ENCODE data around the gene OSBPL6.
A peak's percentile ranks its signal among the peaks of the same experiment; 100 is the strongest.
"Not testable (repeated sequence)": the region's sequence is repeated elsewhere in the genome, so short reads cannot be mapped to it uniquely, and the experiment has no call there.

Gene OSBPL6

DNA sequence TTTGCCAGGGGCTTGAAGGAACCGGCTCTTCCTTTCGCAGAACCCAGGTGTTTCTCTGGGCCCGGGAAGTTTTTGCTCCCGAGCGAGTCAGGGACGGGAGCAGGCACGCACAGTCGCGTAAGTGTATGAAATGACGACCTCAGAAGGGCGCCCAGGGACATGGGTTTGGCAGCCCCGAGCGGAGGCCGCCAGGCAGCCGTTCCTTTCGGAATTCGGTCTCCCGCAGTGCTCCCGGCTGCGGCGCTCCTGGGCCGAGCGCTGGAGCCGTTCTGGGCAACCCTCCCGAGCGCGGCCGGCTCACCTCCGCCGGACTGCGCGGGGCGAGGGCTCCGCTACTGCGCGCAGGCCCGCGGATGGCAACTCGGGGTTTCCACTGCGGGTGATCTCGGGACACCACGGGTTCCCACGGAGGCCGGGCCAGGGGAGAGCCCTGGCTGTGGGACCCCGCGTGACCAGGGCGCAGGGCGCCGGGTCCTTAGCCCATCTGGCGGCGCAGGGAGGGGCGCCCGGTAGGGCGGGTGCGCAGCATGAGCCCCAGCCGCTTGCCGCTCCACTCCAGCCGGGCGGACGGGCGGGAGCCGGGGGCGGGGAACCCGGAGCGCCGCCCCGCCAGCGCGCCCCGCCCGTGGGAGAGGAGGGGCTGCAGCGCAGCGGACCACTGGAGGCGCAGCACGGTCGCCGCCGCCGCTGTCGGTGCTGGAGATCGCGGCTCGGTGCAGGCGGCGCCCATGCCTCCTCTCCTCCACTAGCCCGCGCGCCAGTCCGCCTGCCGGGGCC lies at the start of gene OSBPL6:
TSS of gene OSBPL6 (plus strand) at position 690 of the 777 bp plus-strand sequence. CDS start 111,673 bp downstream, outside the sequence.
- H3K4me3 ChIP-seq (ENCODE audit: low read depth, low read length) = peak within 1 kb of the TSS; percentile 88

DNA sequence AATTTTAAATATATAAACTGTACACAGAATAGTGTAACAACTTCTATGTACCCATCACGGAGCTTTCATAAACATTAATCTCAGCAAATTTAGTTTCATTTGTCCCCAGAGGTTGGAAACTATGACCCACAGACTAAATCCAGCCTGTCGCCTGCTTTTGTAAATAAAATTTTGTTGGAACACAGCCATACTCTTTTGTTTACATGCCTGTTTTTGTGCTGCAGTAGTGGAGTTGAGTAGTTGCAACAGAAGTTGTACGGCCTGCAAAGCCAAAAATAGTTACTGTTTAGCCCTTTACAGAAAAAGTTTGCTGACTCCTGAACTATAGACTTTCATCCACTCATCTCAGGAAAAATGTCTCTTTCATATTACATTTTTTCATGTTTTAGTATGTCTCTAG lies 42.3 kb upstream of the OSBPL6 start:
- TF ChIP-seq, protein P1, sequence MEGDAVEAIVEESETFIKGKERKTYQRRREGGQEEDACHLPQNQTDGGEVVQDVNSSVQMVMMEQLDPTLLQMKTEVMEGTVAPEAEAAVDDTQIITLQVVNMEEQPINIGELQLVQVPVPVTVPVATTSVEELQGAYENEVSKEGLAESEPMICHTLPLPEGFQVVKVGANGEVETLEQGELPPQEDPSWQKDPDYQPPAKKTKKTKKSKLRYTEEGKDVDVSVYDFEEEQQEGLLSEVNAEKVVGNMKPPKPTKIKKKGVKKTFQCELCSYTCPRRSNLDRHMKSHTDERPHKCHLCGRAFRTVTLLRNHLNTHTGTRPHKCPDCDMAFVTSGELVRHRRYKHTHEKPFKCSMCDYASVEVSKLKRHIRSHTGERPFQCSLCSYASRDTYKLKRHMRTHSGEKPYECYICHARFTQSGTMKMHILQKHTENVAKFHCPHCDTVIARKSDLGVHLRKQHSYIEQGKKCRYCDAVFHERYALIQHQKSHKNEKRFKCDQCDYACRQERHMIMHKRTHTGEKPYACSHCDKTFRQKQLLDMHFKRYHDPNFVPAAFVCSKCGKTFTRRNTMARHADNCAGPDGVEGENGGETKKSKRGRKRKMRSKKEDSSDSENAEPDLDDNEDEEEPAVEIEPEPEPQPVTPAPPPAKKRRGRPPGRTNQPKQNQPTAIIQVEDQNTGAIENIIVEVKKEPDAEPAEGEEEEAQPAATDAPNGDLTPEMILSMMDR (IDR thresholded peaks at IDR 0.05; ENCODE audit: low read depth, low read length) = no peak

More for the DNA sequence above, at the start of gene OSBPL6:
- TF ChIP-seq, protein P1 (IDR thresholded peaks at IDR 0.05; ENCODE audit: low read depth, low read length) = no peak

DNA sequence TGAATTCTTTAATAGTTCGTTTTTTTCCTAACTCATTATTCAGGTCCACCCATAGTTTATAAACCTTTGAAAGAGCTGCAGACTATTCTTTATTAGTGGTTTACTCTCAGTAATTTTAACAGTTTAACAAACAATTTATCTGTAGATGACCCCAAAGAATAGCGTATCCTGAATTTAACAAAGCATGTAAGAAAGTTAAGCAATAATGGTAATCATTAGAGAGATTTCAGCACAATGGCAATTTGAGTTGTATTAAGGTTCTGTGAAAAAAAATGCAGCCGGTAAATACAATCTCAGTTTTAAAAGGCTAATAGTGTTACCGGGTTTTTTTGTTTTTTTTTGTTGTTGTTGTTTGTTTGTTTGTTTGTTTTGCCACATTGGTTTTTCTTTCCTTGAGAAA lies 41.8 kb upstream of the OSBPL6 start:
- H3K4me3 ChIP-seq (ENCODE audit: low read depth, low read length) = no peak overlapping the region
- TF ChIP-seq, protein P1 (IDR thresholded peaks at IDR 0.05; ENCODE audit: low read depth, low read length) = no peak

More for the DNA sequence above, 42.3 kb upstream of the OSBPL6 start:
- H3K4me3 ChIP-seq (ENCODE audit: low read depth, low read length) = no peak overlapping the region

DNA sequence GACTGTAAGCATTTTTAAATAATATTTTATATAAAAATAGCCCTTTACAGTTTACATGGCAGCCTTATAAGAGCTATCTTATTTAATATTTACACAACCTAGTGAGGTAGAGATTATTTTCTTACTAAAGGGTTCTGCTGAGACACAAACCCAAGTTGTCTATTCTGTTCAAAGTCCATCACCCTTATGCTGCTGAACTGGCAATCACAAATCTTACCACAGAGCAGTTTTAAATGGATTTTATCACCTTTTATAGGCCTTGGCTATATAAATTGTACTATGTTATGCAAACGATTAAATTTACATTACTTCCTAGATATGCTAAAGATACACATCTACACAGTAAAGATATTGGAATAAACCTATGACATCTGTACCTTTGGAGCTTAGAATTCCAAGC lies 41.3 kb upstream of the OSBPL6 start:
- TF ChIP-seq, protein P1 (IDR thresholded peaks at IDR 0.05; ENCODE audit: low read depth, low read length) = no peak
- no peak overlapping the region for H3K4me3 ChIP-seq (ENCODE audit: low read depth, low read length)

GRCh38 chr2:178153878-178154277 lies 40.4 kb upstream of the OSBPL6 start:
- H3K4me3 ChIP-seq (ENCODE audit: low read depth, low read length) = not testable (repeated sequence)

- TF ChIP-seq, protein P1 (IDR thresholded peaks at IDR 0.05; ENCODE audit: low read depth, low read length) = no peak
- H3K4me3 ChIP-seq (ENCODE audit: low read depth, low read length) = no peak overlapping the region
These were observed 38.8 kb upstream of the OSBPL6 start for GRCh38 chr2:178155524-178155923.

DNA sequence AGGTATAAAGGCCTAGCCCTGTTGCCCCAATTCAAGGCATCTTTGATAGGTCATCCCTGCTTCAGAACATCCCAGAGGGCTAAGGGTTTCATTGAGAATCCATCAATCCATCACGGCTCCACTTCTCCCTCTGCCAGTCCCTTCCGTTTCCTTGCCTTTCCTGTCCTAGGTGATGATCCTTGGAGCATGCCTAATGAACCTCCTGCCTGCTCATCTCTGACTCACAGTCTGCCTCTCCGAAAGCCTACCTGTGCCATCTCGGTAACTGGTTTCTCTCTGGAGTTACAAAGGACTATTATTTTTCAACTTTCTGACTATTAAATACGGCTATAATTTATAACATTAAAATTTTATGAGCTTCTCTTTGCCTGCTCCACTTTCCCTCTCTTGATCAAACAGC lies 36.7 kb upstream of the OSBPL6 start:
- H3K4me3 ChIP-seq (ENCODE audit: low read depth, low read length) = no peak overlapping the region
- TF ChIP-seq, protein P1 (IDR thresholded peaks at IDR 0.05; ENCODE audit: low read depth, low read length) = no peak
